Endothelial cell of umbilical vein (primary cell): ENCODE results near the gene USP28. TPM values are rescaled to one million over a fixed set of nuclear protein-coding genes. Genes with fewer than 3 reads are reported as not detected.

Experiments used
- BruUV-seq: library from RNA; stranded (reverse); fragments of 400-500 nt; replicated peaks from 2 replicates; lab custom pipeline; 2021; lab: Mats Ljungman, UMichigan
- CTCF ChIA-PET: fragments of 300-600, 350-600 bp; sonication (Branson Sonifier 250); formaldehyde crosslinking; loops from one replicate; lab custom pipeline; 2021; ENCODE audit warnings: antibody characterized with exemption, inconsistent platforms; lab: Charles Lee
- POLR2A ChIA-PET: fragments of 300-600, 350-600 bp; sonication (Branson Sonifier 250); formaldehyde crosslinking; loops from one replicate; lab custom pipeline; 2021; ENCODE audit warnings: antibody characterized with exemption, inconsistent platforms; lab: Charles Lee
- DNase-seq: peaks from one replicate; pipeline ENCODE4 v3.0.0-alpha.2; 2011; ENCODE audit warnings: low read depth, low spot score
- FAIRE-seq: peaks from 2 replicates; lab custom pipeline; 2011; peaks lifted over from hg19 to GRCh38; lab: Jason Lieb, UNC
- H2AFZ ChIP-seq: 2 replicates; pipeline ENCODE4 v1.6.0; 2012; ENCODE audit warnings: low read depth, low read length, control low read depth, inconsistent platforms
- H3K27ac ChIP-seq: 2 replicates; pipeline ENCODE4 v1.5.1; 2011; ENCODE audit warnings: low read depth, mild to moderate bottlenecking, control low read depth, low read length, moderate library complexity; ENCODE audit not compliant: insufficient read depth
- H3K27me3 ChIP-seq, 2 experiments: 2 replicates each; pipeline versions ENCODE4 v1.6.0 to v1.6.1; 2011; ENCODE audit warnings: low read length in 2 of 2, mixed read lengths in 1 of 2; ENCODE audit not compliant: control insufficient read depth in 2 of 2, insufficient read depth in 2 of 2
- H3K36me3 ChIP-seq, 2 experiments: 2 replicates in 1 of 2; 3 replicates in 1 of 2; pipeline ENCODE4 v1.5.1; 2011; ENCODE audit warnings: low read length in 2 of 2, mild to moderate bottlenecking in 1 of 2, moderate library complexity in 1 of 2; ENCODE audit not compliant: control insufficient read depth in 2 of 2, insufficient read depth in 2 of 2; ENCODE audit errors: extremely low read depth in 1 of 2
- H3K4me1 ChIP-seq: 3 replicates; pipeline ENCODE4 v1.5.1; 2011; ENCODE audit warnings: mild to moderate bottlenecking, low read length; ENCODE audit not compliant: control insufficient read depth, insufficient read depth; ENCODE audit errors: extremely low read depth
- H3K4me2 ChIP-seq: 2 replicates; pipeline ENCODE4 v1.6.1; 2011; ENCODE audit warnings: low read length, control low read depth, mixed read lengths; ENCODE audit not compliant: insufficient read depth
- H3K4me3 ChIP-seq, 3 experiments: fragments of 200-600 bp in 1 of 3; sonication (generic), shearing (Covaris generic) in 1 of 3; replicated peaks in 1 of 3; 2 replicates each; pipeline ENCODE4 v1.5.1; 2011 to 2016; ENCODE audit warnings: control low read depth in 3 of 3, low read length in 3 of 3, mild to moderate bottlenecking in 2 of 3, inconsistent platforms in 1 of 3, low read depth in 1 of 3, moderate library complexity in 1 of 3; ENCODE audit not compliant: insufficient read depth in 1 of 3
- H3K79me2 ChIP-seq: 2 replicates; pipeline ENCODE4 v1.6.0; 2012; ENCODE audit warnings: low read length, inconsistent platforms; ENCODE audit not compliant: control insufficient read depth, insufficient read depth
- H3K9ac ChIP-seq: replicated peaks from 2 replicates; pipeline ENCODE3; 2011; ENCODE audit warnings: low read length, control low read depth; ENCODE audit not compliant: insufficient read depth; ENCODE audit errors: extremely low read depth
- H3K9me1 ChIP-seq: replicated peaks from 3 replicates; pipeline ENCODE4 v1.6.0; 2011; ENCODE audit warnings: mild to moderate bottlenecking, low read length; ENCODE audit not compliant: control insufficient read depth, insufficient read depth; ENCODE audit errors: extremely low read depth
- H3K9me3 ChIP-seq: replicated peaks from 2 replicates; pipeline ENCODE4 v1.5.1; 2012; ENCODE audit warnings: low read length, inconsistent platforms; ENCODE audit not compliant: control insufficient read depth, insufficient read depth
- H4K20me1 ChIP-seq: replicated peaks from 2 replicates; pipeline ENCODE3; 2011; ENCODE audit warnings: mild to moderate bottlenecking, low read length; ENCODE audit not compliant: control insufficient read depth, insufficient read depth; ENCODE audit errors: extremely low read depth
- CTCF ChIP-seq, 2 donors: IDR thresholded peaks; 1 replicate in 1 of 2; 2 replicates in 1 of 2; pipeline ENCODE4 v1.5.1; 2011; ENCODE audit warnings: low read length in 2 of 2, mild to moderate bottlenecking in 2 of 2, moderate library complexity in 2 of 2, control low read depth in 1 of 2, inconsistent platforms in 1 of 2, low read depth in 1 of 2; ENCODE audit not compliant: insufficient read depth in 1 of 2; ENCODE audit errors: extremely low read depth in 1 of 2
- EZH2 ChIP-seq: IDR thresholded peaks from 2 replicates; pipeline ENCODE4 v1.6.1; 2012; ENCODE audit warnings: borderline replicate concordance, low read depth, mild to moderate bottlenecking, moderate library complexity, low read length, inconsistent platforms; ENCODE audit not compliant: severe bottlenecking
- FOS ChIP-seq: IDR thresholded peaks from 2 replicates; pipeline ENCODE4 v1.6.1; 2011; ENCODE audit warnings: mild to moderate bottlenecking, low read length, moderate library complexity, borderline replicate concordance; ENCODE audit not compliant: insufficient read depth
- GATA2 ChIP-seq: IDR thresholded peaks from 2 replicates; pipeline ENCODE4 v1.7.0; 2011; ENCODE audit warnings: low read depth, mild to moderate bottlenecking, moderate library complexity, mixed read lengths, low read length; ENCODE audit not compliant: insufficient read length, insufficient read depth
- JUN ChIP-seq: IDR thresholded peaks from 2 replicates; pipeline ENCODE4 v1.6.1; 2011; ENCODE audit warnings: borderline replicate concordance, low read depth; ENCODE audit not compliant: insufficient read length, insufficient read depth
- MAX ChIP-seq: IDR thresholded peaks from 2 replicates; pipeline ENCODE4 v1.6.1; 2011; ENCODE audit not compliant: insufficient read depth, insufficient read length
- MYC ChIP-seq: IDR thresholded peaks from one replicate; pipeline ENCODE4 v1.6.1; 2011; ENCODE audit warnings: mild to moderate bottlenecking, low read depth, low read length
- POLR2A ChIP-seq: IDR thresholded peaks from 2 replicates; pipeline ENCODE4 v1.6.1; 2012; ENCODE audit warnings: low read depth, mild to moderate bottlenecking, control low read depth, low read length
- POLR2AphosphoS5 ChIP-seq: IDR thresholded peaks from 2 replicates; pipeline ENCODE4 v1.6.1; 2012; ENCODE audit warnings: low read depth, mild to moderate bottlenecking, control low read depth, low read length, moderate library complexity; ENCODE audit not compliant: insufficient read depth
- dilution Hi-C: fragments of 300-500 bp; cut with MboI; formaldehyde crosslinking; loops from one replicate; pipeline ENCODE4 v1.15.0; 2019; ENCODE audit warnings: low sequenced_read_pairs; ENCODE audit not compliant: extremely low pct_ligation_motif_present
- intact Hi-C: fragments of 100-400 bp; cut with micrococcal nuclease; formaldehyde crosslinking; loops from one replicate; pipeline ENCODE4 v1.10.0; 2022
- polyA plus RNA-seq, 4 experiments: library from polyadenylated mRNA; depleted of rRNA in 3 of 4; stranded (reverse) in 3 of 4; unstranded in 1 of 4; fragments of >200 nt; gene quantifications; 2 replicates each; pipeline versions ENCODE4 v1.2.1 to v1.2.3, GENCODE V29; 2011 to 2012; ENCODE audit warnings: missing spikeins in 1 of 4
- total RNA-seq: library from RNA; stranded (reverse); gene quantifications from 2 replicates; pipeline ENCODE4 v1.2.3, GENCODE V29; 2021

The USP28 gene
- total and polyA plus RNA-seq, 2 donors (not counting 3 experiments of a cell fraction or from before 2014, with no cell fraction given): 19.2 to 29.6 TPM

GRCh38 chr11:113855803-113856202 is 19.6 kb downstream of the USP28 start:
- no peak overlapping the region for H2AFZ ChIP-seq
- no peaks in the 10 kb centered on the region for H3K27me3 ChIP-seq
- TF ChIP-seq POLR2A (no peak), MYC (no peak)
- ChIA-PET CTCF (no interaction called here), POLR2A (no interaction called here)
- H3K4me1 ChIP-seq: peaks cover 5% of the 10 kb centered on the region
- H3K4me3 ChIP-seq: no peak overlapping the region
- H3K9me1 ChIP-seq: peaks cover 2% of the 10 kb centered on the region
- intact Hi-C loops (no loop called here), dilution Hi-C loops (no loop called here)
- DNase-seq (no peak), FAIRE-seq (no peak)
- no peak overlapping the region for H3K9ac ChIP-seq
- peaks cover 3 to 4% of the 10 kb centered on the region in 2 experiments for H3K36me3 ChIP-seq
- no peaks in the 10 kb centered on the region for H3K9me3 ChIP-seq
- no TSS peak for BruUV-seq
- peaks cover 3% of the 10 kb centered on the region for H3K79me2 ChIP-seq
- no peak overlapping the region for H3K27ac ChIP-seq
- no peak overlapping the region for H3K4me2 ChIP-seq
- no peaks in the 10 kb centered on the region for H4K20me1 ChIP-seq

- H3K27me3 ChIP-seq: no peaks in the 10 kb centered on the region
- DNase-seq (no peak), FAIRE-seq (no peak)
- no peaks in the 10 kb centered on the region for H3K9me1 ChIP-seq
- H3K9ac ChIP-seq: no peak overlapping the region
- H3K4me2 ChIP-seq: no peak overlapping the region
- intact Hi-C loops: no loop called here
- no peak overlapping the region for H3K27ac ChIP-seq
- H3K36me3 ChIP-seq: peaks cover 4 to 9% of the 10 kb centered on the region in 2 experiments
- H3K4me3 ChIP-seq: no peak overlapping the region
- CTCF ChIA-PET: no interaction called here
- TF ChIP-seq GATA2: no peak
- TF ChIP-seq EZH2: no peak
- TF ChIP-seq MAX: no peak
- no peak for TF ChIP-seq JUN
- no peak for TF ChIP-seq POLR2AphosphoS5
- no peak for TF ChIP-seq FOS
- TF ChIP-seq MYC: no peak
- TF ChIP-seq CTCF (IDR thresholded peaks at IDR 0.05; ENCODE audit: extremely low read depth in 1 of 2, insufficient read depth in 1 of 2, low read depth in 1 of 2, low read length in 2 of 2): no peak
- no peak for TF ChIP-seq POLR2A
- H3K9me3 ChIP-seq: no peaks in the 10 kb centered on the region
- POLR2A ChIA-PET: no interaction called here
- no peaks in the 10 kb centered on the region for H3K4me1 ChIP-seq
- dilution Hi-C loops: no loop called here
- no TSS peak for BruUV-seq
- no peak overlapping the region for H2AFZ ChIP-seq
- H3K79me2 ChIP-seq: no peaks in the 10 kb centered on the region
- H4K20me1 ChIP-seq: no peaks in the 10 kb centered on the region
Measured at GRCh38 chr11:113850188-113850587, 25.2 kb downstream of the USP28 start.
